AG04449 (cell line): ENCODE results near the gene VASN.

Experiments used
- CTCF ChIA-PET: fragments of 350-600 bp; formaldehyde crosslinking; extraction: SDS; loops from one replicate; lab custom pipeline; 2021; ENCODE audit warnings: antibody characterized with exemption; lab: Yijun Ruan, JAX
- POLR2A ChIA-PET: fragments of 400-600, 350-600 bp; formaldehyde crosslinking; extraction: SDS; loops from one replicate; lab custom pipeline; 2020; ENCODE audit warnings: antibody characterized with exemption, inconsistent platforms; lab: Yijun Ruan, JAX
- DNase-seq: peaks from one replicate; pipeline ENCODE4 v3.0.0-alpha.2; 2010; ENCODE audit warnings: low read depth, low spot score
- H3K4me3 ChIP-seq: 2 replicates; pipeline ENCODE4 v1.5.1; 2011; ENCODE audit warnings: low read depth, mild to moderate bottlenecking, control low read depth, low read length
- CTCF ChIP-seq: IDR thresholded peaks from one replicate; pipeline ENCODE4 v1.5.1; 2011; ENCODE audit warnings: mild to moderate bottlenecking, moderate library complexity, low read length, control low read depth, inconsistent platforms; ENCODE audit not compliant: insufficient read depth; ENCODE audit errors: missing control alignments

The VASN gene

GRCh38 chr16:4401094-4401501 is 29.4 kb downstream of the VASN start:
- DNase-seq = no peak
- ChIA-PET CTCF (interaction anchor here (0.6 to 9.3 kb wide), 14 partner anchors 14 to 202 kb away, joined by 3 to 389 read pairs (median 46); partner anchors contain the start of genes CORO7, PAM16 and VASN), POLR2A (no interaction called here)
- TF ChIP-seq CTCF = no peak
- no peak overlapping the region for H3K4me3 ChIP-seq

- ChIA-PET CTCF (interaction anchor here (1.1 to 9.3 kb wide), 29 partner anchors 13 to 419 kb away, joined by 3 to 389 read pairs (median 9); partner anchors contain the start of genes CORO7, PAM16, TFAP4 and VASN), POLR2A (no interaction called here)
- no peak for TF ChIP-seq CTCF
- H3K4me3 ChIP-seq = no peak overlapping the region
- no peak for DNase-seq
Observed at GRCh38 chr16:4401510-4401909, 29.9 kb downstream of the VASN start.

- peak overlapping the region; percentile 15 for H3K4me3 ChIP-seq
- DNase-seq = no peak
- ChIA-PET CTCF (interaction anchor here (0.6 to 9.3 kb wide), 49 partner anchors 12 to 524 kb away, joined by 3 to 389 read pairs (median 5); partner anchors contain the start of genes CORO7, PAM16, TFAP4 and VASN), POLR2A (interaction anchor here (1.0 to 1.9 kb wide), 3 partner anchors 10 to 51 kb away, joined by 3 to 10 read pairs (median 5); no protein-coding TSS in a partner anchor)
- TF ChIP-seq CTCF = peak; percentile 90
Observed at GRCh38 chr16:4402439-4403132, 30.9 kb downstream of the VASN start.

GRCh38 chr16:4403133-4403949 is 31.7 kb downstream of the VASN start:
- ChIA-PET CTCF (interaction anchor here (0.6 to 9.3 kb wide), 44 partner anchors 12 to 525 kb away, joined by 3 to 389 read pairs (median 6); partner anchors contain the start of genes CORO7, PAM16, TFAP4 and VASN), POLR2A (interaction anchor here (1.0 to 1.9 kb wide), 3 partner anchors 11 to 51 kb away, joined by 3 to 10 read pairs (median 5); no protein-coding TSS in a partner anchor)
- no peak for TF ChIP-seq CTCF
- no peak overlapping the region for H3K4me3 ChIP-seq
- no peak for DNase-seq

- POLR2A ChIA-PET = no interaction called here
- DNase-seq = no peak
- H3K4me3 ChIP-seq = no peak overlapping the region
Observed at GRCh38 chr16:4404247-4404966, 32.8 kb downstream of the VASN start.

More at GRCh38 chr16:4404247-4404966, 32.8 kb downstream of the VASN start:
- CTCF ChIA-PET = interaction anchor here (0.6 to 9.3 kb wide), 30 partner anchors 10 to 552 kb away, joined by 3 to 389 read pairs (median 6); partner anchors contain the start of genes CORO7, PAM16, TFAP4 and VASN
- TF ChIP-seq CTCF = peak; percentile 74
